Measurements from ENCODE around the gene GRPEL1. TPM values are rescaled to one million over a fixed set of nuclear protein-coding genes. Genes with fewer than 3 reads are reported as not detected.

Gene GRPEL1
- polyA plus RNA-seq, 1 experiment = 21.1 TPM

GRCh38 chr4:7052313-7052712 is 15.6 kb downstream of the GRPEL1 start:
- Histone ChIP-seq H3K4me3 (ENCODE audit: low read depth, low read length) (no peak overlapping the region), H3K36me3 (ENCODE audit: control insufficient read depth, insufficient read depth, low read length) (peaks cover 23% of the 10 kb centered on the region), H3K27me3 (ENCODE audit: control insufficient read depth, insufficient read depth, low read length) (no peaks in the 10 kb centered on the region)
- DNase-seq (ENCODE audit: low read depth) = no peak
- CTCF ChIA-PET = no interaction called here
- POLR2A ChIA-PET = no interaction called here
- no peak for TF ChIP-seq CTCF (IDR thresholded peaks at IDR 0.05; ENCODE audit: insufficient read depth, low read depth, low read length)

GRCh38 chr4:7051905-7052304 is 16.0 kb downstream of the GRPEL1 start:
- H3K27me3 ChIP-seq (ENCODE audit: control insufficient read depth, insufficient read depth, low read length) = no peaks in the 10 kb centered on the region
- DNase-seq (ENCODE audit: low read depth) = no peak
- H3K4me3 ChIP-seq (ENCODE audit: low read depth, low read length) = no peak overlapping the region
- TF ChIP-seq CTCF (IDR thresholded peaks at IDR 0.05; ENCODE audit: insufficient read depth, low read depth, low read length) = no peak
- H3K36me3 ChIP-seq (ENCODE audit: control insufficient read depth, insufficient read depth, low read length) = peaks cover 23% of the 10 kb centered on the region
- ChIA-PET CTCF (no interaction called here), POLR2A (no interaction called here)

GRCh38 chr4:7051144-7051495 is 16.7 kb downstream of the GRPEL1 start:
- TF ChIP-seq CTCF (IDR thresholded peaks at IDR 0.05; ENCODE audit: insufficient read depth, low read depth, low read length) = no peak
- ChIA-PET POLR2A (no interaction called here), CTCF (no interaction called here)
- Histone ChIP-seq H3K4me3 (ENCODE audit: low read depth, low read length) (no peak overlapping the region), H3K27me3 (ENCODE audit: control insufficient read depth, insufficient read depth, low read length) (no peaks in the 10 kb centered on the region), H3K36me3 (ENCODE audit: control insufficient read depth, insufficient read depth, low read length) (peaks cover 22% of the 10 kb centered on the region)
- DNase-seq (ENCODE audit: low read depth) = no peak

GRCh38 chr4:7050481-7051143 is 17.3 kb downstream of the GRPEL1 start:
- POLR2A ChIA-PET = no interaction called here
- TF ChIP-seq CTCF (IDR thresholded peaks at IDR 0.05; ENCODE audit: insufficient read depth, low read depth, low read length) = no peak

GRCh38 chr4:7049739-7050138 is 18.1 kb downstream of the GRPEL1 start:
- Histone ChIP-seq H3K27me3 (ENCODE audit: control insufficient read depth, insufficient read depth, low read length) (no peaks in the 10 kb centered on the region), H3K4me3 (ENCODE audit: low read depth, low read length) (no peak overlapping the region), H3K36me3 (ENCODE audit: control insufficient read depth, insufficient read depth, low read length) (peaks cover 17% of the 10 kb centered on the region)
- no peak for TF ChIP-seq CTCF (IDR thresholded peaks at IDR 0.05; ENCODE audit: insufficient read depth, low read depth, low read length)
- POLR2A ChIA-PET = no interaction called here
- CTCF ChIA-PET = no interaction called here
- DNase-seq (ENCODE audit: low read depth) = no peak

More at GRCh38 chr4:7050481-7051143, 17.3 kb downstream of the GRPEL1 start:
- H3K27me3 ChIP-seq (ENCODE audit: control insufficient read depth, insufficient read depth, low read length) = no peaks in the 10 kb centered on the region
- no peak for DNase-seq (ENCODE audit: low read depth)
- CTCF ChIA-PET = no interaction called here
- H3K36me3 ChIP-seq (ENCODE audit: control insufficient read depth, insufficient read depth, low read length) = peaks cover 20% of the 10 kb centered on the region
- no peak overlapping the region for H3K4me3 ChIP-seq (ENCODE audit: low read depth, low read length)

Measured in BJ (cell line).